K562 (cell line): ENCODE measurements around the gene GABRA4. TPM values are rescaled to one million over a fixed set of nuclear protein-coding genes. Genes with fewer than 3 reads are reported as not detected.

ENCODE experiments used
- ATAC-seq: fragments of 200-7000 bp; cut with Tn5 transposase; 3 replicates; pipeline ENCODE4 v1.9.1; 2020; ENCODE audit warnings: moderate library complexity
- BruUV-seq: library from RNA; stranded (reverse); fragments of 400-500 nt; replicated peaks from 2 replicates; lab custom pipeline; 2021; lab: Mats Ljungman, UMichigan
- CTCF ChIA-PET: fragments of 300-600 bp; formaldehyde crosslinking; extraction: SDS; loops from one replicate; lab custom pipeline; 2021; ENCODE audit warnings: low intra/inter-chr PET ratio; lab: Yijun Ruan, JAX
- POLR2A ChIA-PET: fragments of 300-600, 350-650 bp; sonication (Branson Sonifier 250); formaldehyde crosslinking; extraction: SDS; loops from one replicate; lab custom pipeline; 2021; ENCODE audit warnings: antibody characterized with exemption, inconsistent platforms; lab: Yijun Ruan, JAX
- DNase-seq, 4 experiments: peaks; one replicate each; pipeline versions ENCODE4 v3.0.0 to v3.0.0-alpha.2; 2011 to 2018; ENCODE audit warnings: low spot score in 3 of 4, mixed read lengths in 3 of 4; ENCODE audit errors: extremely low read depth in 1 of 4
- FAIRE-seq: peaks from 2 replicates; lab custom pipeline; 2011; peaks lifted over from hg19 to GRCh38; lab: Jason Lieb, UNC
- H2AFZ ChIP-seq: 2 replicates; pipeline ENCODE4 v1.6.0; 2011; ENCODE audit warnings: low read depth, low read length, control low read depth, inconsistent platforms
- H3K27ac ChIP-seq: fragments of 200-600 bp; 3 replicates; pipeline ENCODE4 v1.8.0; 2011; ENCODE audit warnings: low read depth, mild to moderate bottlenecking, control low read depth, inconsistent platforms, low read length, moderate library complexity, mixed read lengths; ENCODE audit errors: extremely low read depth
- H3K27me3 ChIP-seq, 2 experiments: fragments of 300-600 bp in 1 of 2; 2 replicates in 1 of 2; 3 replicates in 1 of 2; pipeline versions ENCODE4 v1.6.0 to v1.8.0; 2011; ENCODE audit warnings: inconsistent platforms in 2 of 2, low read length in 2 of 2, mild to moderate bottlenecking in 1 of 2, mixed read lengths in 1 of 2, moderate library complexity in 1 of 2; ENCODE audit not compliant: control insufficient read depth in 2 of 2, insufficient read depth in 2 of 2
- H3K36me3 ChIP-seq: fragments of 300-600 bp; 3 replicates; pipeline ENCODE4 v1.8.0; 2011; ENCODE audit warnings: mild to moderate bottlenecking, low read length, inconsistent platforms; ENCODE audit not compliant: control insufficient read depth, insufficient read depth
- H3K4me1 ChIP-seq, 2 experiments: fragments of 200-600 bp in 1 of 2; replicated peaks in 1 of 2; 2 replicates in 1 of 2; 3 replicates in 1 of 2; pipeline versions ENCODE4 v1.5.1 to v1.8.0; 2011; ENCODE audit warnings: inconsistent platforms in 2 of 2, low read length in 2 of 2, mild to moderate bottlenecking in 1 of 2, mixed read lengths in 1 of 2, moderate library complexity in 1 of 2; ENCODE audit not compliant: control insufficient read depth in 2 of 2, insufficient read depth in 2 of 2
- H3K4me2 ChIP-seq: 2 replicates; pipeline ENCODE4 v1.6.1; 2011; ENCODE audit warnings: low read length, control low read depth, inconsistent platforms, mixed read lengths; ENCODE audit not compliant: insufficient read depth
- H3K4me3 ChIP-seq: fragments of 200-600 bp; sonication (generic), shearing (Covaris generic); 2 replicates; pipeline ENCODE4 v1.5.1; 2016; ENCODE audit warnings: control low read depth, inconsistent platforms
- H3K79me2 ChIP-seq: fragments of 200-600 bp; 3 replicates; pipeline ENCODE4 v1.8.0; 2011; ENCODE audit warnings: low read length, inconsistent platforms; ENCODE audit not compliant: control insufficient read depth, insufficient read depth
- H3K9ac ChIP-seq, 2 experiments: 2 replicates each; pipeline versions ENCODE4 v1.6.0 to v1.6.1; 2011; ENCODE audit warnings: low read depth in 2 of 2, low read length in 2 of 2, control low read depth in 1 of 2, inconsistent platforms in 1 of 2, mild to moderate bottlenecking in 1 of 2, mixed read lengths in 1 of 2; ENCODE audit not compliant: insufficient read depth in 1 of 2
- H3K9me1 ChIP-seq: one replicate; pipeline ENCODE4 v1.6.0; 2011; ENCODE audit warnings: inconsistent platforms, mild to moderate bottlenecking, low read length, moderate library complexity; ENCODE audit not compliant: control insufficient read depth, insufficient read depth
- H3K9me3 ChIP-seq: replicated peaks from 2 replicates; pipeline ENCODE4 v1.5.1; 2011; ENCODE audit warnings: low read depth, low read length, inconsistent platforms; ENCODE audit not compliant: control insufficient read depth, insufficient read depth
- H4K20me1 ChIP-seq: replicated peaks from 2 replicates; pipeline ENCODE4 v1.6.1; 2011; ENCODE audit warnings: low read length, inconsistent platforms, mixed read lengths; ENCODE audit not compliant: control insufficient read depth, insufficient read depth
- ARNT ChIP-seq, 2 experiments: fragments of 450-650 bp; IDR thresholded peaks; 2 replicates each; pipeline ENCODE4 v1.6.1; 2016; ENCODE audit warnings: mild to moderate bottlenecking in 1 of 2
- HDAC2 ChIP-seq: fragments of 450-650 bp; IDR thresholded peaks from 2 replicates; pipeline ENCODE4 v1.6.1; 2016; ENCODE audit warnings: mild to moderate bottlenecking
- KAT7 ChIP-seq: sonication (generic); formaldehyde crosslinking; IDR thresholded peaks from 2 replicates; pipeline ENCODE4 v1.8.0; 2022; ENCODE audit warnings: missing genetic modification reagents, mild to moderate bottlenecking, borderline replicate concordance
- NFIC ChIP-seq: fragments of 450-650 bp; IDR thresholded peaks from 2 replicates; pipeline ENCODE4 v1.6.1; 2017; ENCODE audit warnings: mild to moderate bottlenecking, inconsistent platforms
- TGIF2 ChIP-seq: sonication (generic); formaldehyde crosslinking; IDR thresholded peaks from 2 replicates; pipeline ENCODE4 v1.8.1; 2022; ENCODE audit warnings: mild to moderate bottlenecking, missing genetic modification reagents, moderate library complexity
- WGBS: fragments of 100-300 bp; shearing (Covaris generic); methylation state at CpG from one replicate; pipeline ENCODE4 v1.1.6; 2016; ENCODE audit warnings: low coverage, mixed read lengths; ENCODE audit not compliant: insufficient coverage; ENCODE audit errors: missing lambda C conversion rate; 5-methylcytosine and 5-hydroxymethylcytosine counted together
- in situ Hi-C: fragments of 300-500 bp; cut with MboI; formaldehyde crosslinking; loops from 4 replicates; pipeline ENCODE4 v1.15.0; 2018; ENCODE audit warnings: inconsistent platforms, mixed read lengths
- intact Hi-C: fragments of 100-400 bp; cut with micrococcal nuclease; formaldehyde crosslinking; loops from 2 replicates; pipeline ENCODE4 v1.14.2; 2022
- polyA plus RNA-seq, 8 experiments: library from polyadenylated mRNA; depleted of rRNA in 4 of 8; stranded (reverse) in 5 of 8; unstranded in 3 of 8; fragments of >200 nt; fragmentation: Nextera tagmentation in 2 of 8; fragmentation: Illumina TruSeq in 1 of 8; extraction: Ambion mirVana in 2 of 8; extraction: Trizol in 1 of 8; gene quantifications; 2 replicates each; pipeline versions ENCODE4 v1.2.1 to v1.2.3, GENCODE V29; 2011 to 2014; ENCODE audit warnings: inconsistent platforms in 1 of 8, missing spikeins in 1 of 8
- total RNA-seq, 7 experiments: library from RNA; depleted of rRNA in 6 of 7; stranded (reverse); fragments of >200 nt in 6 of 7; fragmentation: Illumina TruSeq in 2 of 7; extraction: Trizol in 2 of 7; gene quantifications; 2 replicates each; pipeline versions ENCODE4 v1.2.1 to v1.2.3, GENCODE V29; 2011 to 2021; ENCODE audit warnings: low replicate concordance in 1 of 7
- TF ChIP-seq, protein P1 (sequence below): fragments of 250-450 bp; sonication (Bioruptor Pico); IDR thresholded peaks from 2 replicates; pipeline ENCODE4 v1.8.0; 2022; ENCODE audit warnings: inconsistent platforms, mild to moderate bottlenecking, moderate library complexity, borderline replicate concordance

GABRA4 gene
- total and polyA plus RNA-seq, 9 of the 15 experiments (the other 6 are each of a cell fraction or from before 2014, with no cell fraction given): not detected

- Histone ChIP-seq H3K4me1 (no peaks in the 10 kb centered on the region), H3K36me3 (no peaks in the 10 kb centered on the region), H3K4me2 (no peak overlapping the region)
- CTCF ChIA-PET: no interaction called here
- TF ChIP-seq NFIC (peak; percentile 36; the same call in 1 of the 2 replicates), HDAC2 (no peak), TGIF2 (CRISPR knock-in tag) (no peak), KAT7 (CRISPR knock-in tag) (no peak), ARNT (IDR thresholded peaks at IDR 0.05) (no peak)
- TF ChIP-seq, protein P1, sequence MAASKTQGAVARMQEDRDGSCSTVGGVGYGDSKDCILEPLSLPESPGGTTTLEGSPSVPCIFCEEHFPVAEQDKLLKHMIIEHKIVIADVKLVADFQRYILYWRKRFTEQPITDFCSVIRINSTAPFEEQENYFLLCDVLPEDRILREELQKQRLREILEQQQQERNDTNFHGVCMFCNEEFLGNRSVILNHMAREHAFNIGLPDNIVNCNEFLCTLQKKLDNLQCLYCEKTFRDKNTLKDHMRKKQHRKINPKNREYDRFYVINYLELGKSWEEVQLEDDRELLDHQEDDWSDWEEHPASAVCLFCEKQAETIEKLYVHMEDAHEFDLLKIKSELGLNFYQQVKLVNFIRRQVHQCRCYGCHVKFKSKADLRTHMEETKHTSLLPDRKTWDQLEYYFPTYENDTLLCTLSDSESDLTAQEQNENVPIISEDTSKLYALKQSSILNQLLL (CRISPR knock-in tag): no peak
- TF ChIP-seq, all 486 proteins: peak for 1
- WGBS: 0% methylated on average over 5 of the region's 5 CpGs
- Histone ChIP-seq H3K27me3 (no peaks in the 10 kb centered on the region), H2AFZ (no peak overlapping the region), H3K9ac (no peak overlapping the region), H4K20me1 (no peaks in the 10 kb centered on the region), H3K79me2 (no peaks in the 10 kb centered on the region), H3K9me3 (no peaks in the 10 kb centered on the region), H3K27ac (no peak overlapping the region), H3K4me3 (no peak overlapping the region), H3K9me1 (no peaks in the 10 kb centered on the region)
- no TSS peak for BruUV-seq
- POLR2A ChIA-PET: no interaction called here
- FAIRE-seq (no peak), DNase-seq (no peak), ATAC-seq (no peak)
- in situ Hi-C loops: no loop called here
- intact Hi-C loops: no loop called here
Observed at GRCh38 chr4:46894826-46895225, 98.6 kb downstream of the GABRA4 start.
